Smooth muscle cell (in vitro differentiated cells): ENCODE data around the gene RNF224. TPM values are rescaled to one million over a fixed set of nuclear protein-coding genes. Genes with fewer than 3 reads are reported as not detected.
A peak's percentile ranks its signal among the peaks of the same experiment; 100 is the strongest.

Source experiments
- DNase-seq: peaks from one replicate; lab custom pipeline; 2025; ENCODE audit not compliant: unreplicated experiment; lab: John Stamatoyannopoulos, UW
- H2AFZ ChIP-seq: fragments of 200-600 bp; sonication (generic); 2 replicates; pipeline ENCODE4 v1.6.0; 2016; ENCODE audit warnings: antibody characterized with exemption, low read depth, mild to moderate bottlenecking
- H3F3A ChIP-seq: fragments of 200-600 bp; sonication (generic); 2 replicates; pipeline ENCODE4 v1.6.0; 2017; ENCODE audit warnings: antibody characterized with exemption, low read depth
- H3K27ac ChIP-seq: fragments of 200-600 bp; sonication (generic); 2 replicates; pipeline ENCODE4 v1.5.1; 2016; ENCODE audit warnings: low read depth, mild to moderate bottlenecking
- H3K27me3 ChIP-seq: fragments of 200-600 bp; sonication (generic); 2 replicates; pipeline ENCODE4 v1.6.1; 2016; ENCODE audit warnings: low read depth, mild to moderate bottlenecking
- H3K36me3 ChIP-seq: fragments of 200-600 bp; sonication (generic); 2 replicates; pipeline ENCODE4 v1.5.1; 2016; ENCODE audit warnings: low read depth
- H3K4me1 ChIP-seq: fragments of 200-600 bp; sonication (generic); 2 replicates; pipeline ENCODE4 v1.5.1; 2016; ENCODE audit warnings: low read depth
- H3K4me2 ChIP-seq: fragments of 200-600 bp; sonication (generic); 2 replicates; pipeline ENCODE4 v1.6.0; 2016; ENCODE audit warnings: mild to moderate bottlenecking
- H3K4me3 ChIP-seq: fragments of 200-600 bp; sonication (generic); 2 replicates; pipeline ENCODE4 v1.5.1; 2016; ENCODE audit warnings: mild to moderate bottlenecking
- H3K79me2 ChIP-seq: fragments of 200-600 bp; sonication (generic); 2 replicates; pipeline ENCODE4 v1.6.0; 2016; ENCODE audit warnings: low read depth, mild to moderate bottlenecking
- H3K9ac ChIP-seq: fragments of 200-600 bp; sonication (generic); 2 replicates; pipeline ENCODE4 v1.6.0; 2016; ENCODE audit warnings: low read depth
- H3K9me3 ChIP-seq: fragments of 200-600 bp; sonication (generic); replicated peaks from 2 replicates; pipeline ENCODE4 v1.5.1; 2016; ENCODE audit warnings: low read depth
- H4K20me1 ChIP-seq: fragments of 200-600 bp; sonication (generic); 2 replicates; pipeline ENCODE4 v1.6.0; 2016; ENCODE audit warnings: low read depth
- WGBS: methylation state at CpG from one replicate; pipeline ENCODE4 v1.1.7; 2016; ENCODE audit warnings: low lambda C conversion rate; 5-methylcytosine and 5-hydroxymethylcytosine counted together
- polyA plus RNA-seq: library from polyadenylated mRNA; unstranded; fragments of >200 nt; fragmentation: Nextera tagmentation; extraction: Ambion mirVana; gene quantifications from 2 replicates; pipeline ENCODE4 v1.2.1, GENCODE V29; 2016
- total RNA-seq: library from RNA; depleted of rRNA; stranded (reverse); fragments of >200 nt; gene quantifications from 2 replicates; pipeline ENCODE4 v1.2.3, GENCODE V29; 2014
- TF ChIP-seq, protein P1 (sequence below): fragments of 200-600 bp; sonication (generic); IDR thresholded peaks from 2 replicates; pipeline ENCODE4 v1.5.1; 2017; ENCODE audit warnings: borderline replicate concordance, mild to moderate bottlenecking, antibody characterized with exemption; ENCODE audit not compliant: insufficient read depth, poor library complexity, severe bottlenecking

RNF224 gene
- total and polyA plus RNA-seq, 2 experiments from 2014 or later: not detected

DNA sequence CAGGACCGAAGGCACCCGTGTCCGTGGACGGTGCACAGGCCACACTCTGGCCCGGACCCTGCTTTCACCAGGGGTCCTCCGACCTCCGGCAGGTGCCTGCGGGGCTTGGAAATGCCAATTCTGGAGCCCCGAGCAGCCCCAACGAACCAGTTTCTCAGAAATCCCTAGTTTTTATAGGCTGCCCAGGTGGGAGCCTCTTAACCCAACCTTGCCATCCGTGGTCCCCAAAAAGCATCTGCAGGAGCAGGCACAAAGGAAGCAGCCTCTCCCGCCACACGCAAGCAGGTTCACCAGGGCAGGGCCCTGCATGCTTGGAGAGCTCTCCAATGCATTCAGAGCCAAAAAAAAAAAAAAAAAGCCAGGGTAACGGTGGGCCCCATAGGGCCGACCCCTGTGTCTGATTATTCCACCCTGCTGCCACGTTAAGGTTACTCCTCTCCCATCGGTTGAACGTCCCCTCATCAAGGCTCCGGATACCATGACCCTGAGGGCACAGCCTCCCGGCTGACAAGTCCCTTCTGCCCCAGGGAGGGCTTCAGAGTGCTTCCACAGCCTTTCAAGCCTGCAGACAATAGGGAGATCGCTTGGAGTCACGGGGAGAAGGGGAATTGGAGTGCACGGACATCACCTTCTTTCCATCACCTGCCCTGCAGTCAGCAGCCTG lies 26.0 kb upstream of the RNF224 start:
- H3K4me1 ChIP-seq: peaks cover 32% of the 10 kb centered on the region
- peaks cover 66% of the 10 kb centered on the region for H3K79me2 ChIP-seq
- peak overlapping the region; percentile 23 for H2AFZ ChIP-seq
- H3K9ac ChIP-seq: peak overlapping the region; percentile 65
- DNase-seq: no peak
- peak overlapping the region; percentile 13 for H3K27ac ChIP-seq
- no peaks in the 10 kb centered on the region for H3K36me3 ChIP-seq
- peaks cover 35% of the 10 kb centered on the region for H4K20me1 ChIP-seq
- TF ChIP-seq, protein P1, sequence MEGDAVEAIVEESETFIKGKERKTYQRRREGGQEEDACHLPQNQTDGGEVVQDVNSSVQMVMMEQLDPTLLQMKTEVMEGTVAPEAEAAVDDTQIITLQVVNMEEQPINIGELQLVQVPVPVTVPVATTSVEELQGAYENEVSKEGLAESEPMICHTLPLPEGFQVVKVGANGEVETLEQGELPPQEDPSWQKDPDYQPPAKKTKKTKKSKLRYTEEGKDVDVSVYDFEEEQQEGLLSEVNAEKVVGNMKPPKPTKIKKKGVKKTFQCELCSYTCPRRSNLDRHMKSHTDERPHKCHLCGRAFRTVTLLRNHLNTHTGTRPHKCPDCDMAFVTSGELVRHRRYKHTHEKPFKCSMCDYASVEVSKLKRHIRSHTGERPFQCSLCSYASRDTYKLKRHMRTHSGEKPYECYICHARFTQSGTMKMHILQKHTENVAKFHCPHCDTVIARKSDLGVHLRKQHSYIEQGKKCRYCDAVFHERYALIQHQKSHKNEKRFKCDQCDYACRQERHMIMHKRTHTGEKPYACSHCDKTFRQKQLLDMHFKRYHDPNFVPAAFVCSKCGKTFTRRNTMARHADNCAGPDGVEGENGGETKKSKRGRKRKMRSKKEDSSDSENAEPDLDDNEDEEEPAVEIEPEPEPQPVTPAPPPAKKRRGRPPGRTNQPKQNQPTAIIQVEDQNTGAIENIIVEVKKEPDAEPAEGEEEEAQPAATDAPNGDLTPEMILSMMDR: no peak
- peak overlapping the region; percentile 94 for H3K4me2 ChIP-seq
- H3F3A ChIP-seq: no peaks in the 10 kb centered on the region
- H3K9me3 ChIP-seq: no peaks in the 10 kb centered on the region
- 22% methylated on average over 23 of the region's 23 CpGs for WGBS
- H3K27me3 ChIP-seq: no peaks in the 10 kb centered on the region
- peak overlapping the region; percentile 70 for H3K4me3 ChIP-seq

DNA sequence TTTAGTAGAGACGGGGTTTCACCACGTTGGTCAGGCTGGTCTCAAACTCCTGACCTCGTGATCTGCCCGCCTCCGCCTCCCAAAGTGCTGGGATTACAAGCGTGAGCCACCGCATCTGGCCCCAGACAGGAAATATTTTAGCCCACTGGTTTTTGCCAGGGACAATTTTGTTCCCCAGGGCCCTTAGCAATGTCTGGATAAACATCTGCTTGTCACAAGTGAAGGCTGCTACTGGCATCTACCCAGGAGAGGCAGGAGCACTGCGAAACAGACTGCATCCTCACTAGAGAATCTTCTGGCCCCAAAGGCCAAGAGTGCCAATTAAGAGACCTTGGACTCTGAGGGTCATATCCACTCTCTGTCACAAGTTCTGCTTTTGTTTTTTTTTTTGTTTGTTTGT lies 24.3 kb upstream of the RNF224 start:
- no peaks in the 10 kb centered on the region for H3F3A ChIP-seq
- no peak overlapping the region for H3K27ac ChIP-seq
- TF ChIP-seq, protein P1: no peak
- H3K4me2 ChIP-seq: no peak overlapping the region
- no peaks in the 10 kb centered on the region for H3K9me3 ChIP-seq
- peaks cover 19% of the 10 kb centered on the region for H4K20me1 ChIP-seq
- no peak overlapping the region for H3K9ac ChIP-seq
- H3K79me2 ChIP-seq: peaks cover 57% of the 10 kb centered on the region
- no peak for DNase-seq
- no peak overlapping the region for H3K4me3 ChIP-seq
- 90% methylated on average over 8 of the region's 8 CpGs for WGBS
- peaks cover 36% of the 10 kb centered on the region for H3K4me1 ChIP-seq
- no peaks in the 10 kb centered on the region for H3K27me3 ChIP-seq
- no peak overlapping the region for H2AFZ ChIP-seq
- no peaks in the 10 kb centered on the region for H3K36me3 ChIP-seq

DNA sequence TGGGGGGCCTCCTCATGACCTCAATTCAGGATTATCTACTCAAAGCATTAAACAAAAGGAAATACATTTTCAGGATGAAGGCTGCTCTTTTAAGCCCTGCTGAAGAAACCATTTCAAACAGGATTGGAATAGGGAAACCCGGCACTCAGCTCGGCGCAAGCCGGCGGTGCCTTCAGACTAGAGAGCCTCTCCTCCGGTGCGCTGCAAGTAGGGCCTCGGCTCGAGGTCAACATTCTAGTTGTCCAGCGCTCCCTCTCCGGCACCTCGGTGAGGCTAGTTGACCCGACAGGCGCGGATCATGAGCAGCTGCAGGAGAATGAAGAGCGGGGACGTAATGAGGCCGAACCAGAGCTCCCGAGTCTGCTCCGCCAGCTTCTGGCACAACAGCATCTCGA lies 22.6 kb upstream of the RNF224 start:
- H3K4me1 ChIP-seq: peaks cover 24% of the 10 kb centered on the region
- no peaks in the 10 kb centered on the region for H3K36me3 ChIP-seq
- TF ChIP-seq, protein P1: no peak
- H3K9ac ChIP-seq: peak overlapping the region; percentile 94
- DNase-seq: no peak
- H3K9me3 ChIP-seq: no peaks in the 10 kb centered on the region
- no peak overlapping the region for H2AFZ ChIP-seq
- peak overlapping the region; percentile 98 for H3K4me3 ChIP-seq
- no peaks in the 10 kb centered on the region for H3F3A ChIP-seq
- peak overlapping the region; percentile 98 for H3K4me2 ChIP-seq
- 37% methylated on average over 21 of the region's 21 CpGs for WGBS
- peaks cover 46% of the 10 kb centered on the region for H3K79me2 ChIP-seq
- H3K27ac ChIP-seq: peak overlapping the region; percentile 66
- H4K20me1 ChIP-seq: peaks cover 1% of the 10 kb centered on the region
- no peaks in the 10 kb centered on the region for H3K27me3 ChIP-seq
